GM18858 (cell line): Measurements from ENCODE around the gene LCE1E.

Experiments
- ATAC-seq: cut with Tn5 transposase; IDR thresholded peaks from one replicate; pipeline ENCODE4 v1.9.1; 2021; ENCODE audit not compliant: unreplicated experiment

LCE1E gene

GRCh38 chr1:152777510-152778137 is 8.4 kb upstream of the LCE1E start:
- no peak for ATAC-seq

GRCh38 chr1:152783095-152783494 is 3.0 kb upstream of the LCE1E start:
- ATAC-seq: no peak

- no peak for ATAC-seq
Observed at GRCh38 chr1:152795686-152796085, 9.6 kb downstream of the LCE1E start.

GRCh38 chr1:152796421-152796820 is 10.4 kb downstream of the LCE1E start, which contains the start of gene LCE1D:
LCE1D (plus strand) TSS chr1:152796721; CDS start chr1:152797795, 1,074 bp downstream.
- ATAC-seq: no peak

GRCh38 chr1:152801333-152801732 is 15.3 kb downstream of the LCE1E start:
- ATAC-seq: no peak

GRCh38 chr1:152806576-152806975 is 20.5 kb downstream of the LCE1E start, which contains the start of gene LCE1C:
LCE1C (minus strand) TSS chr1:152806651; CDS start chr1:152805478, 1,173 bp downstream.
- no peak for ATAC-seq

GRCh38 chr1:152811050-152811449 is 25.0 kb downstream of the LCE1E start:
- no peak for ATAC-seq

- ATAC-seq: no peak
Observed at GRCh38 chr1:152811671-152812070, 25.6 kb downstream of the LCE1E start, which contains the start of gene LCE1B. LCE1B (plus strand) TSS chr1:152811971; CDS start chr1:152812447, 476 bp downstream.

- no peak for ATAC-seq
Observed at GRCh38 chr1:152817309-152817708, 31.3 kb downstream of the LCE1E start.

- ATAC-seq: no peak
Observed at GRCh38 chr1:152823294-152823693, 37.2 kb downstream of the LCE1E start.

GRCh38 chr1:152824964-152825363 is 38.9 kb downstream of the LCE1E start:
- ATAC-seq: no peak

- ATAC-seq: no peak
Observed at GRCh38 chr1:152827173-152827572, 41.1 kb downstream of the LCE1E start, which contains the start of gene LCE1A. LCE1A (plus strand) TSS chr1:152827473; CDS start chr1:152827473, 0 bp downstream.

GRCh38 chr1:152836870-152837269 is 50.8 kb downstream of the LCE1E start:
- ATAC-seq: no peak
